Activated CD8-positive, alpha-beta memory T cell treated with anti-CD3 and anti-CD28 coated beads, Interleukin-2, amount 50 U/mL, for 24 hours (primary cell): Measurements from ENCODE around the gene SHISA2.

Experiments
- DNase-seq: peaks from one replicate; pipeline ENCODE4 v3.0.0-alpha.2; 2020; ENCODE audit errors: extremely low read depth

Gene SHISA2

GRCh38 chr13:26048741-26049140, 3.1 kb downstream of the SHISA2 start:
- DNase-seq = no peak

- DNase-seq = no peak
Observed at GRCh38 chr13:26047040-26047439, 4.8 kb downstream of the SHISA2 start.

- DNase-seq = no peak
Observed at GRCh38 chr13:26046639-26047038, 5.2 kb downstream of the SHISA2 start.

- DNase-seq = no peak
Observed at GRCh38 chr13:26045142-26045541, 6.7 kb downstream of the SHISA2 start.

GRCh38 chr13:26042785-26043184, 9.0 kb downstream of the SHISA2 start:
- DNase-seq = no peak

- no peak for DNase-seq
Observed at GRCh38 chr13:26041444-26041843, 10.4 kb downstream of the SHISA2 start.

GRCh38 chr13:26038931-26039475, 12.8 kb downstream of the SHISA2 start:
- DNase-seq = no peak

GRCh38 chr13:26037302-26037701, 14.5 kb downstream of the SHISA2 start:
- no peak for DNase-seq

GRCh38 chr13:26036383-26036782, 15.4 kb downstream of the SHISA2 start:
- no peak for DNase-seq

- no peak for DNase-seq
Observed at GRCh38 chr13:26034018-26034417, 17.8 kb downstream of the SHISA2 start.

GRCh38 chr13:26030331-26030730, 21.5 kb downstream of the SHISA2 start:
- no peak for DNase-seq

- DNase-seq = no peak
Observed at GRCh38 chr13:26029581-26030136, 22.2 kb downstream of the SHISA2 start.

GRCh38 chr13:26026211-26026610, 25.6 kb downstream of the SHISA2 start:
- DNase-seq = no peak

- DNase-seq = no peak
Observed at GRCh38 chr13:26025771-26026170, 26.0 kb downstream of the SHISA2 start.

GRCh38 chr13:26025196-26025595, 26.6 kb downstream of the SHISA2 start:
- no peak for DNase-seq

- DNase-seq = no peak
Observed at GRCh38 chr13:26024558-26024957, 27.3 kb downstream of the SHISA2 start.

GRCh38 chr13:26022538-26023292, 29.1 kb downstream of the SHISA2 start:
- no peak for DNase-seq

GRCh38 chr13:26021956-26022355, 29.9 kb downstream of the SHISA2 start:
- DNase-seq = no peak

- DNase-seq = no peak
Observed at GRCh38 chr13:26021516-26021915, 30.3 kb downstream of the SHISA2 start.

GRCh38 chr13:26020891-26021290, 30.9 kb downstream of the SHISA2 start:
- no peak for DNase-seq

GRCh38 chr13:26019881-26020870, 31.6 kb downstream of the SHISA2 start:
- no peak for DNase-seq

GRCh38 chr13:26019251-26019650, 32.6 kb downstream of the SHISA2 start:
- no peak for DNase-seq
